H9 (cell line): Measurements from ENCODE around the gene MYRF. TPM values are rescaled to one million over a fixed set of nuclear protein-coding genes. Genes with fewer than 3 reads are reported as not detected.

ENCODE experiments used
- DNase-seq: peaks from one replicate; pipeline ENCODE4 v3.0.0-alpha.2; 2017
- H2AFZ ChIP-seq: one replicate; pipeline ENCODE4 v1.6.1; 2013; ENCODE audit warnings: mild to moderate bottlenecking, low read length, control low read depth, moderate library complexity
- H2AK5ac ChIP-seq: 2 replicates; pipeline ENCODE4 v1.6.1; 2013; ENCODE audit warnings: low read length, control low read depth, mixed read lengths; ENCODE audit not compliant: insufficient read length
- H2BK120ac ChIP-seq: one replicate; pipeline ENCODE4 v1.6.1; 2013; ENCODE audit warnings: low read depth, mild to moderate bottlenecking, low read length, control low read depth, inconsistent platforms; ENCODE audit not compliant: poor library complexity, severe bottlenecking
- H2BK12ac ChIP-seq: 2 replicates; pipeline ENCODE4 v1.6.1; 2013; ENCODE audit warnings: low read length, control low read depth, mixed read lengths, low read depth; ENCODE audit not compliant: insufficient read length
- H2BK15ac ChIP-seq: 2 replicates; pipeline ENCODE4 v1.6.1; 2013; ENCODE audit warnings: low read depth, low read length, control low read depth
- H2BK20ac ChIP-seq: one replicate; pipeline ENCODE4 v1.6.1; 2013; ENCODE audit warnings: low read depth, mild to moderate bottlenecking, low read length, control low read depth, inconsistent platforms; ENCODE audit not compliant: poor library complexity, severe bottlenecking
- H2BK5ac ChIP-seq: 2 replicates; pipeline ENCODE4 v1.6.1; 2013; ENCODE audit warnings: low read length, control low read depth, mixed read lengths; ENCODE audit not compliant: insufficient read length
- H3K14ac ChIP-seq: 2 replicates; pipeline ENCODE4 v1.6.1; 2013; ENCODE audit warnings: low read length, control low read depth; ENCODE audit not compliant: insufficient read depth
- H3K18ac ChIP-seq: 2 replicates; pipeline ENCODE4 v1.6.1; 2013; ENCODE audit warnings: low read depth, mild to moderate bottlenecking, mixed read lengths, low read length, control low read depth; ENCODE audit not compliant: insufficient read length
- H3K23ac ChIP-seq: 2 replicates; pipeline ENCODE4 v1.6.1; 2013; ENCODE audit warnings: low read length, control low read depth, mixed read lengths, low read depth; ENCODE audit not compliant: insufficient read length
- H3K23me2 ChIP-seq: 2 replicates; pipeline ENCODE4 v1.6.1; 2013; ENCODE audit warnings: low read depth, mild to moderate bottlenecking, mixed read lengths, low read length, control low read depth; ENCODE audit not compliant: insufficient read length, poor library complexity, severe bottlenecking
- H3K27ac ChIP-seq: 2 replicates; pipeline ENCODE4 v1.5.1; 2013; ENCODE audit warnings: low read length, control low read depth, mixed read lengths, low read depth; ENCODE audit not compliant: insufficient read length
- H3K27me3 ChIP-seq: 2 replicates; pipeline ENCODE4 v1.6.1; 2013; ENCODE audit warnings: low read length, control low read depth, inconsistent platforms; ENCODE audit not compliant: insufficient read depth
- H3K4ac ChIP-seq: 2 replicates; pipeline ENCODE4 v1.6.1; 2013; ENCODE audit warnings: low read depth, mild to moderate bottlenecking, control low read depth, inconsistent platforms, low read length, moderate library complexity
- H3K4me1 ChIP-seq: 2 replicates; pipeline ENCODE4 v1.6.1; 2013; ENCODE audit warnings: low read length, control low read depth, inconsistent platforms; ENCODE audit not compliant: insufficient read depth
- H3K4me2 ChIP-seq: 2 replicates; pipeline ENCODE4 v1.6.1; 2013; ENCODE audit warnings: low read length, control low read depth, mixed read lengths; ENCODE audit not compliant: insufficient read length, insufficient read depth
- H3K56ac ChIP-seq: 2 replicates; pipeline ENCODE4 v1.6.1; 2013; ENCODE audit warnings: low read depth, mild to moderate bottlenecking, mixed read lengths, low read length, control low read depth; ENCODE audit not compliant: insufficient read length
- H3K79me1 ChIP-seq: 2 replicates; pipeline ENCODE4 v1.6.1; 2013; ENCODE audit warnings: low read depth, mild to moderate bottlenecking, moderate library complexity, low read length, control low read depth, inconsistent platforms; ENCODE audit not compliant: insufficient read depth, poor library complexity, severe bottlenecking
- H3K79me2 ChIP-seq: 2 replicates; pipeline ENCODE4 v1.6.1; 2013; ENCODE audit warnings: low read length, control low read depth, inconsistent platforms; ENCODE audit not compliant: insufficient read depth
- H3K9ac ChIP-seq: 2 replicates; pipeline ENCODE4 v1.6.1; 2013; ENCODE audit warnings: low read length, control low read depth, mixed read lengths; ENCODE audit not compliant: insufficient read length; ENCODE audit errors: extremely low read depth
- H3K9me3 ChIP-seq: one replicate; pipeline ENCODE4 v1.6.1; 2013; ENCODE audit warnings: low read depth, low read length, inconsistent platforms; ENCODE audit not compliant: control insufficient read depth
- H3T11ph ChIP-seq: one replicate; pipeline ENCODE4 v1.6.1; 2013; ENCODE audit warnings: mild to moderate bottlenecking, low read length, control low read depth, inconsistent platforms
- H4K20me1 ChIP-seq: one replicate; pipeline ENCODE4 v1.6.1; 2013; ENCODE audit not compliant: control insufficient read depth, insufficient read length, insufficient read depth
- H4K5ac ChIP-seq: 2 replicates; pipeline ENCODE4 v1.6.1; 2013; ENCODE audit warnings: low read depth, mild to moderate bottlenecking, mixed read lengths, low read length, control low read depth; ENCODE audit not compliant: insufficient read length
- H4K8ac ChIP-seq: replicated peaks from 2 replicates; pipeline ENCODE4 v1.6.1; 2013; ENCODE audit warnings: low read length, control low read depth, mixed read lengths, low read depth; ENCODE audit not compliant: insufficient read length
- H4K91ac ChIP-seq: 2 replicates; pipeline ENCODE4 v1.6.1; 2013; ENCODE audit warnings: low read depth, mild to moderate bottlenecking, moderate library complexity, mixed read lengths, low read length, control low read depth; ENCODE audit not compliant: insufficient read length
- H3K27ac Mint-ChIP-seq, 3 experiments: 2 replicates in 2 of 3; 3 replicates in 1 of 3; pipeline ENCODE4 v1.8.0; 2020 to 2021; ENCODE audit warnings: mixed read lengths in 3 of 3, mild to moderate bottlenecking in 1 of 3, moderate library complexity in 1 of 3
- H3K27me3 Mint-ChIP-seq: 2 replicates; pipeline ENCODE4 v1.8.0; 2021; ENCODE audit warnings: low read depth, mild to moderate bottlenecking, moderate library complexity, mixed read lengths
- H3K36me3 Mint-ChIP-seq, 3 experiments: 2 replicates in 2 of 3; 3 replicates in 1 of 3; pipeline ENCODE4 v1.8.0; 2020 to 2021; ENCODE audit warnings: low read depth in 3 of 3, mixed read lengths in 3 of 3; ENCODE audit not compliant: insufficient read depth in 1 of 3
- H3K4me1 Mint-ChIP-seq, 2 experiments: 2 replicates each; pipeline ENCODE4 v1.8.0; 2020; ENCODE audit warnings: mixed read lengths in 2 of 2
- H3K4me3 Mint-ChIP-seq, 2 experiments: 2 replicates in 1 of 2; 3 replicates in 1 of 2; pipeline ENCODE4 v1.8.0; 2020 to 2021; ENCODE audit warnings: mild to moderate bottlenecking in 2 of 2, mixed read lengths in 2 of 2, moderate library complexity in 1 of 2
- H3K9me3 Mint-ChIP-seq, 2 experiments: 2 replicates in 1 of 2; 3 replicates in 1 of 2; pipeline ENCODE4 v1.8.0; 2020; ENCODE audit warnings: mild to moderate bottlenecking in 2 of 2, mixed read lengths in 2 of 2, moderate library complexity in 1 of 2
- WGBS: extraction: QIAGEN DNeasy Blood & Tissue Kit; methylation state at CpG from one replicate; pipeline ENCODE4 v1.1.7; 2013; ENCODE audit warnings: missing lambda C conversion rate, low lambda C conversion rate, mixed read lengths; ENCODE audit not compliant: insufficient read length; ENCODE audit errors: extremely low coverage; 5-methylcytosine and 5-hydroxymethylcytosine counted together
- total RNA-seq: library from RNA; stranded (reverse); gene quantifications from 2 replicates; pipeline ENCODE4 v1.2.1, GENCODE V29; 2021
- TF ChIP-seq, protein P1 (sequence below): fragments of 200-600 bp; sonication (generic); conservative IDR thresholded peaks from 3 replicates; pipeline ENCODE4 v1.8.0; 2021; ENCODE audit warnings: antibody characterized with exemption, mild to moderate bottlenecking

MYRF gene
- total RNA-seq, 1 experiment from 2014 or later, result 13.9 TPM

- Histone ChIP-seq H2AK5ac (no peak overlapping the region), H3K23ac (no peak overlapping the region)
- peaks cover 19 to 31% of the 10 kb centered on the region in 2 experiments for H3K4me1 Mint-ChIP-seq
Observed at GRCh38 chr11:61744609-61745156, 7.8 kb upstream of the MYRF start.

More at GRCh38 chr11:61744609-61745156, 7.8 kb upstream of the MYRF start:
- Mint-ChIP-seq H3K36me3 (peaks cover 8 to 17% (median 8%) of the 10 kb centered on the region in 3 experiments; a peak in 5 of 7 replicates), H3K4me3 (no peak overlapping the region), H3K27me3 (peaks cover 4% of the 10 kb centered on the region), H3K27ac (no peak overlapping the region), H3K9me3 (no peaks in the 10 kb centered on the region; a peak in 2 of 5 replicates)
- no peak for DNase-seq
- H2BK15ac ChIP-seq, result no peak overlapping the region
- no peak overlapping the region for H2BK20ac ChIP-seq
- no peak overlapping the region for H2AFZ ChIP-seq
- no peak overlapping the region for H3K4me2 ChIP-seq
- no peak overlapping the region for H3K9ac ChIP-seq
- no peak overlapping the region for H3K18ac ChIP-seq
- no CpG with 5 or more reads among the region's 10 CpGs for WGBS
- H3K4me1 ChIP-seq, result peaks cover 2% of the 10 kb centered on the region; the same call in 1 of the 2 replicates
- TF ChIP-seq, protein P1, sequence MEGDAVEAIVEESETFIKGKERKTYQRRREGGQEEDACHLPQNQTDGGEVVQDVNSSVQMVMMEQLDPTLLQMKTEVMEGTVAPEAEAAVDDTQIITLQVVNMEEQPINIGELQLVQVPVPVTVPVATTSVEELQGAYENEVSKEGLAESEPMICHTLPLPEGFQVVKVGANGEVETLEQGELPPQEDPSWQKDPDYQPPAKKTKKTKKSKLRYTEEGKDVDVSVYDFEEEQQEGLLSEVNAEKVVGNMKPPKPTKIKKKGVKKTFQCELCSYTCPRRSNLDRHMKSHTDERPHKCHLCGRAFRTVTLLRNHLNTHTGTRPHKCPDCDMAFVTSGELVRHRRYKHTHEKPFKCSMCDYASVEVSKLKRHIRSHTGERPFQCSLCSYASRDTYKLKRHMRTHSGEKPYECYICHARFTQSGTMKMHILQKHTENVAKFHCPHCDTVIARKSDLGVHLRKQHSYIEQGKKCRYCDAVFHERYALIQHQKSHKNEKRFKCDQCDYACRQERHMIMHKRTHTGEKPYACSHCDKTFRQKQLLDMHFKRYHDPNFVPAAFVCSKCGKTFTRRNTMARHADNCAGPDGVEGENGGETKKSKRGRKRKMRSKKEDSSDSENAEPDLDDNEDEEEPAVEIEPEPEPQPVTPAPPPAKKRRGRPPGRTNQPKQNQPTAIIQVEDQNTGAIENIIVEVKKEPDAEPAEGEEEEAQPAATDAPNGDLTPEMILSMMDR, result no peak
- no peaks in the 10 kb centered on the region for H3K79me2 ChIP-seq
- H4K5ac ChIP-seq, result no peak overlapping the region
- H2BK5ac ChIP-seq, result no peak overlapping the region
- H3K14ac ChIP-seq, result no peak overlapping the region
- H2BK12ac ChIP-seq, result no peak overlapping the region
- no peaks in the 10 kb centered on the region for H3K27me3 ChIP-seq
- no peaks in the 10 kb centered on the region for H3K23me2 ChIP-seq
- H3K79me1 ChIP-seq, result no peaks in the 10 kb centered on the region
- no peak overlapping the region for H4K91ac ChIP-seq
- no peak overlapping the region for H3K27ac ChIP-seq
- no peak overlapping the region for H2BK120ac ChIP-seq
- no peak overlapping the region for H3K4ac ChIP-seq
- H3K56ac ChIP-seq, result no peak overlapping the region
- H4K20me1 ChIP-seq, result no peaks in the 10 kb centered on the region
- H3K9me3 ChIP-seq, result no peaks in the 10 kb centered on the region
- no peak overlapping the region for H3T11ph ChIP-seq
- no peak overlapping the region for H4K8ac ChIP-seq
